HL-60/S4 treated with retinoic acid at 250 ng/mL for 4 days and 3 days (cell line): Measurements from ENCODE around the gene EXOC6B.
"Not testable (repeated sequence)": the region's sequence is repeated elsewhere in the genome, so short reads cannot be mapped to it uniquely, and the experiment has no call there.

Source experiments
- in situ Hi-C: fragments of 300-500 bp; cut with MboI; formaldehyde crosslinking; loops from 2 replicates; pipeline ENCODE4 v1.7.0; 2022; ENCODE audit warnings: low sequenced_read_pairs

EXOC6B gene

GRCh38 chr2:72623481-72623880, 202.4 kb downstream of the EXOC6B start:
- in situ Hi-C loops = no loop called here

- in situ Hi-C loops = no loop called here
These were observed 206.2 kb downstream of the EXOC6B start for GRCh38 chr2:72619626-72620025.

- in situ Hi-C loops = no loop called here
These were observed 211.9 kb downstream of the EXOC6B start for GRCh38 chr2:72613931-72614330.

GRCh38 chr2:72612614-72613160, 213.1 kb downstream of the EXOC6B start:
- in situ Hi-C loops = no loop called here

GRCh38 chr2:72607189-72607588, 218.6 kb downstream of the EXOC6B start:
- in situ Hi-C loops = no loop called here

GRCh38 chr2:72605836-72606442, 219.9 kb downstream of the EXOC6B start:
- in situ Hi-C loops = no loop called here

GRCh38 chr2:72604468-72604867, 221.4 kb downstream of the EXOC6B start:
- in situ Hi-C loops = no loop called here

- in situ Hi-C loops = no loop called here
These were observed 222.4 kb downstream of the EXOC6B start for GRCh38 chr2:72603481-72603880.

- in situ Hi-C loops = no loop called here
These were observed 223.1 kb downstream of the EXOC6B start for GRCh38 chr2:72602711-72603110.

GRCh38 chr2:72602095-72602494, 223.7 kb downstream of the EXOC6B start:
- in situ Hi-C loops = no loop called here

GRCh38 chr2:72583836-72584235, 242.0 kb downstream of the EXOC6B start:
- in situ Hi-C loops = not testable (repeated sequence)

GRCh38 chr2:72583376-72583775, 242.5 kb downstream of the EXOC6B start:
- in situ Hi-C loops = no loop called here

GRCh38 chr2:72581560-72582181, 244.2 kb downstream of the EXOC6B start:
- in situ Hi-C loops = no loop called here

GRCh38 chr2:72579591-72580180, 246.1 kb downstream of the EXOC6B start:
- in situ Hi-C loops = no loop called here

- in situ Hi-C loops = no loop called here
These were observed 249.0 kb downstream of the EXOC6B start for GRCh38 chr2:72576861-72577260.

- in situ Hi-C loops = no loop called here
These were observed 249.4 kb downstream of the EXOC6B start for GRCh38 chr2:72576459-72576858.

GRCh38 chr2:72574886-72575285, 250.9 kb downstream of the EXOC6B start:
- in situ Hi-C loops = no loop called here

GRCh38 chr2:72573232-72573631, 252.6 kb downstream of the EXOC6B start:
- in situ Hi-C loops = no loop called here

GRCh38 chr2:72572501-72572900, 253.3 kb downstream of the EXOC6B start:
- in situ Hi-C loops = no loop called here

GRCh38 chr2:72570413-72570812, 255.4 kb downstream of the EXOC6B start:
- in situ Hi-C loops = no loop called here

- in situ Hi-C loops = no loop called here
These were observed 263.2 kb downstream of the EXOC6B start for GRCh38 chr2:72562451-72563153.
